Common myeloid progenitor, CD34-positive (primary cell): ENCODE measurements around the gene TAF1A.

Experiments
- CTCF ChIA-PET: fragments of 350-600 bp; sonication (Branson Sonifier 250); formaldehyde crosslinking; loops from one replicate; lab custom pipeline; 2021; ENCODE audit warnings: antibody characterized with exemption; lab: Charles Lee
- POLR2A ChIA-PET: fragments of 350-600 bp; sonication (Branson Sonifier 250); formaldehyde crosslinking; loops from one replicate; lab custom pipeline; 2021; ENCODE audit warnings: antibody characterized with exemption; lab: Charles Lee
- DNase-seq, 3 donors: peaks; one replicate each; pipeline versions ENCODE4 v3.0.0 to v3.0.0-alpha.2; 2013
- H3K27ac ChIP-seq, 2 experiments: 1 replicate in 1 of 2; 2 replicates in 1 of 2; pipeline ENCODE4 v1.7.0; 2013; ENCODE audit warnings: inconsistent platforms in 2 of 2, low read length in 2 of 2, mild to moderate bottlenecking in 2 of 2, low read depth in 1 of 2, moderate library complexity in 1 of 2; ENCODE audit not compliant: severe bottlenecking in 2 of 2, insufficient read depth in 1 of 2, poor library complexity in 1 of 2
- H3K27me3 ChIP-seq, 5 experiments: replicated peaks in 2 of 5; 1 replicate in 3 of 5; 2 replicates in 2 of 5; pipeline versions ENCODE4 v1.6.1 to v1.7.0; 2013; ENCODE audit warnings: low read length in 4 of 5, mild to moderate bottlenecking in 2 of 5, moderate library complexity in 2 of 5, inconsistent platforms in 1 of 5; ENCODE audit not compliant: insufficient read depth in 5 of 5, control insufficient read depth in 4 of 5
- H3K36me3 ChIP-seq, 4 experiments: 1 replicate in 2 of 4; 2 replicates in 2 of 4; pipeline versions ENCODE4 v1.6.1 to v1.7.0; 2013; ENCODE audit warnings: low read length in 3 of 4, control low read depth in 1 of 4, mild to moderate bottlenecking in 1 of 4; ENCODE audit not compliant: control insufficient read depth in 4 of 4, insufficient read depth in 4 of 4
- H3K4me1 ChIP-seq, 4 experiments: 1 replicate in 3 of 4; 2 replicates in 1 of 4; pipeline versions ENCODE4 v1.6.1 to v1.7.1; 2013; ENCODE audit warnings: low read length in 3 of 4, mild to moderate bottlenecking in 3 of 4, control low read depth in 1 of 4, inconsistent platforms in 1 of 4, moderate library complexity in 1 of 4; ENCODE audit not compliant: control insufficient read depth in 4 of 4, insufficient read depth in 4 of 4; ENCODE audit errors: control extremely low read depth in 1 of 4
- H3K4me3 ChIP-seq, 7 experiments: 1 replicate in 4 of 7; 2 replicates in 3 of 7; pipeline versions ENCODE4 v1.5.1 to v1.7.0; 2013; ENCODE audit warnings: mild to moderate bottlenecking in 7 of 7, low read length in 6 of 7, moderate library complexity in 6 of 7, inconsistent platforms in 2 of 7, low read depth in 2 of 7, control low read depth in 1 of 7; ENCODE audit not compliant: insufficient read depth in 4 of 7, control insufficient read depth in 1 of 7; ENCODE audit errors: extremely low read depth in 1 of 7
- H3K9me3 ChIP-seq, 5 experiments: 1 replicate in 4 of 5; 2 replicates in 1 of 5; pipeline versions ENCODE4 v1.6.1 to v1.7.1; 2013; ENCODE audit warnings: low read length in 4 of 5, mild to moderate bottlenecking in 2 of 5, inconsistent platforms in 1 of 5, low read depth in 1 of 5, moderate library complexity in 1 of 5; ENCODE audit not compliant: control insufficient read depth in 4 of 5, insufficient read depth in 2 of 5; ENCODE audit errors: control extremely low read depth in 1 of 5
- WGBS: methylation state at CpG from one replicate; pipeline ENCODE4 v1.1.5; 2013; ENCODE audit not compliant: insufficient coverage; 5-methylcytosine and 5-hydroxymethylcytosine counted together

The TAF1A gene

DNA sequence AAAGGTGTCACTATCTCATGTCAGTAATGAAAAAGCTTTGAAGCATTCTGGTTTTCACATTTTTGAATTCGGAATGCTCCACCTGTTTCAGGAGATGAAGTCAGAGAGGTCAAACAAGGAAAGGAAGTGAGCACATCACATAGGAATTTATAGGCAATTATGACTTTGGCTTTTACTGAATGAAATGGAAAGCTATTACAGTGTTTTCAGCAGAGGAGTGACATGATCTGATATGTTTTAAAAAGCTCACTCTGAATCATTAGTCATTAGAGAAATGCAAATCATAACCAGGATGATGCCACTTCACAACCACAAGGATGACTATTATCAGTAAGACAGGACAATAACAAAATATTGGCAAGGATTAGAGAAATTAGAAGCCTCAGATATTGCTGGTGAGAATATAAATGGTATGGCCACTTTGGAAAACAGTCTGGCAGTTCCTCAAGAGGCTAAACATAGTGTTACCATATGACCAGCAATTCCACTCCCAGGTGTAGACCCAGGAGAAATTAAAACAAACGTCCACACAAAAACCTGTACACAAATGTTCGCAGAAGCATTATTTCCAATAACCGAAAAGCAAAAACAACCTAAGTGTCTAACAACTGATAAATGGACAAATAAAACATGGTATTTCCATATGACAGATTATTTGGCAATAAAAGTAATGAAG is 7.5 kb downstream of the TAF1A start:
- H3K9me3 ChIP-seq: no peaks in the 10 kb centered on the region
- ChIA-PET CTCF (no interaction called here), POLR2A (no interaction called here)
- WGBS: 100% methylated on average over 1 of the region's 4 CpGs
- no peaks in the 10 kb centered on the region for H3K27me3 ChIP-seq
- H3K36me3 ChIP-seq: peaks cover 17 to 40% (median 21%) of the 10 kb centered on the region in 4 experiments
- no peak overlapping the region for H3K27ac ChIP-seq
- H3K4me1 ChIP-seq: peaks cover 0 to 3% (median 0%) of the 10 kb centered on the region in 4 experiments
- no peak for DNase-seq
- H3K4me3 ChIP-seq: no peak overlapping the region

DNA sequence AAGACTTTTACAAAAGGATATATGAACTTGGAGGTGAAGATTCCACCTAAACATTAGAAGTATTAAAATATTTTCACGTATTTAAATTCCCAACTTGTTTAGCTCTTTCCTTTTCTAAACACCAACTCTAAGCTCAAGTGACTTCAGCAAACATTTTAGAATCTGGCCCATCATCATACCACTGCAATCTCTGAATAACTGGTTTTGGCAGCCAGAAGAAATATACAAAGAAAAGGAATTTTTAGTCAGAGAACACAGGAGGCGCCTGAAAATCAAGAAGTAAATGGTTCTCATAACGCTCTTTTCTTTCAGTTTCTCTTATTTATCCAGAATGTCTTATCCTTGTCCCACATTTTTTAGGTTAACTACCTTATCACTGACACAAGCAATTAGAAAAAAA is 10.4 kb downstream of the TAF1A start:
- POLR2A ChIA-PET: no interaction called here
- no peaks in the 10 kb centered on the region for H3K27me3 ChIP-seq
- H3K4me1 ChIP-seq: peaks cover 0 to 3% (median 0%) of the 10 kb centered on the region in 4 experiments
- H3K27ac ChIP-seq: no peak overlapping the region
- peaks cover 16 to 30% (median 26%) of the 10 kb centered on the region in 4 experiments for H3K36me3 ChIP-seq
- no peak overlapping the region for H3K4me3 ChIP-seq
- H3K9me3 ChIP-seq: no peaks in the 10 kb centered on the region
- CTCF ChIA-PET: no interaction called here
- WGBS: 75% methylated on average over 2 of the region's 3 CpGs
- DNase-seq: no peak

DNA sequence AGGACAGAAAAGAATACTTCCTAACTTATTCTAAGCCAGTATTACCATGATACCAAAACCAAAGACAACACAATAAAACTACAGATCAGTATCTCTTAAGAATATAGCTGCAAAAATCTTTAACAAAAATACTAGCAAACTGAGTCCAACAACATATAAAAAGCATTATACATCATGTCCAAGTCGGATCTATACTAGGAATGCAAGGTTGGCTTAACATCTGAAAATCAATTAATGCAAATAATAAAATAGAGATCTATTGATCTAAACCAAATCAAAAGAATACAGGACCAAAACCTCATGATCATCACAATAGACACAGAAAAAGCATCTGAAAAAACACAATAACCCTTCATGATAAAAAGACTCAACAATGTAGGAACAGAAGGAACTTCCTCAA is 18.9 kb downstream of the TAF1A start:
- CTCF ChIA-PET: no interaction called here
- no CpG with 5 or more reads among the region's 1 CpG for WGBS
- peaks cover 19 to 57% (median 22%) of the 10 kb centered on the region in 4 experiments for H3K36me3 ChIP-seq
- H3K4me3 ChIP-seq: no peak overlapping the region
- POLR2A ChIA-PET: no interaction called here
- H3K27ac ChIP-seq: no peak overlapping the region
- H3K4me1 ChIP-seq: no peaks in the 10 kb centered on the region
- H3K9me3 ChIP-seq: peaks cover 0 to 7% (median 0%) of the 10 kb centered on the region in 5 experiments
- no peak for DNase-seq
- no peaks in the 10 kb centered on the region for H3K27me3 ChIP-seq

DNA sequence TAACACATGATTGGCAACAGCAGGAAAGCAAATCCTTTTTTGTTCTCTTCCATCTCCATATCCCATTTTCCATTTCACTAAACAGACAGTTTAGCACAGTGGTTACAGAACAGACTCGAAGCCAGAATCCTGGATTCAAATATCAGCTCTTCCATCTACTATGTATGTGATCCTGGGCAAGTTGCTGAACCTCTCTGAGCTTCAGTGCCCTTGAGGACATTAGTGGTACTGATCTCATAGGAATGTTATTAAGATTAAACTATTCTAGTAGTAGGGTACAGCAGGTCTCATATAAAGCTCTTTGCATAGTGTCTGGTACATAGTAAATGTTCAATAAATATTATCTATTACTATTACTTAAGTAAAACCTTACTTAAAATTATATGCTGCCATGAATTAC is 28.1 kb downstream of the TAF1A start:
- H3K36me3 ChIP-seq: peaks cover 20 to 38% (median 30%) of the 10 kb centered on the region in 4 experiments
- ChIA-PET POLR2A (no interaction called here), CTCF (no interaction called here)
- H3K4me1 ChIP-seq: no peaks in the 10 kb centered on the region
- no peak overlapping the region for H3K4me3 ChIP-seq
- H3K27ac ChIP-seq: no peak overlapping the region
- DNase-seq: no peak
- WGBS: no CpG with 5 or more reads among the region's 1 CpG
- H3K27me3 ChIP-seq: no peaks in the 10 kb centered on the region
- no peaks in the 10 kb centered on the region for H3K9me3 ChIP-seq

DNA sequence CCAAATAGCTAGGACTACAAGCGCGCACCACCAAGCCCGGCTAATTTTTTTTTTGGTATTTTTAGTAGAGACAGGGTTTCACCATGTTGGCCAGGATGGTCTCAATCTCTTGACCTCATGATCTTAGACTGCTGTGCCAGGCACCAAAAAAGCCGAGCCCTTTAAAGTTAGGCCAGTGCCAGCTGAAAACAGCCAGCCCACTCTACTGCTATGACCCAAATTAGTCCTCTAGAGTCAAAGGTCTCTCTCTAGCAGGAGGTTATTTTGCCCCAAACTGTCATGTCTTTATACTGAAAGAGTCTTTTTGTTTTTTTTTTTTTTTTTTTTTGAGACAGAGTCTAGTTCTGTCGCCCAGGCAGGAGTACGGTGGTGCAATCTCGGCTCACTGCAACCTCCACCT is 32.2 kb downstream of the TAF1A start:
- 100% methylated on average over 1 of the region's 7 CpGs for WGBS
- ChIA-PET CTCF (no interaction called here), POLR2A (no interaction called here)
- Histone ChIP-seq H3K36me3 (peaks cover 13 to 35% (median 24%) of the 10 kb centered on the region in 4 experiments), H3K9me3 (no peaks in the 10 kb centered on the region), H3K27ac (no peak overlapping the region), H3K4me1 (no peaks in the 10 kb centered on the region), H3K4me3 (no peak overlapping the region), H3K27me3 (no peaks in the 10 kb centered on the region)
- no peak for DNase-seq

DNA sequence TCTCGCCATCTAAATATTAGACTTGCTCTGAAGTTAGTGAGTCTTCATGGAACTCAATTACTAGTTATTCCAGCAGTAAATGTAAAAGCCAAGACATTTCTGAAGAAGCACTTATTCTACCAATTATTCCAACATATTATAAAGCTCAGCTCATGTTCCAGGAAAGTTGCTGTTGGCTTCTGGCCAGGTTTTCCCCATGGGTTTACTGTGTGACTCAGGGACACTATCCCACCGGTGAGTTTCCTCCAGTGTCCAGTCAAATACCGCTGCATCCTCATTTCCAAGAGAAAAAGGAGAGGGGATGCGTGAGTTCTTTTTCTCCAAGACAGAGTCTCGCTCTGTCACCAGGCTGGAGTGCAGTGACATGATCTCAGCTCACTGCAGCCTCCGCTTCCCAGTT is 32.6 kb downstream of the TAF1A start:
- DNase-seq: no peak
- ChIA-PET CTCF (interaction anchor here (1.5 kb wide), 1 partner anchor 92 kb away, joined by 4 read pairs; no protein-coding TSS in a partner anchor), POLR2A (no interaction called here)
- peaks cover 11 to 35% (median 23%) of the 10 kb centered on the region in 4 experiments for H3K36me3 ChIP-seq
- no peaks in the 10 kb centered on the region for H3K4me1 ChIP-seq
- H3K27ac ChIP-seq: no peak overlapping the region
- no peaks in the 10 kb centered on the region for H3K27me3 ChIP-seq
- H3K9me3 ChIP-seq: no peaks in the 10 kb centered on the region
- 97% methylated on average over 3 of the region's 6 CpGs for WGBS
- H3K4me3 ChIP-seq: no peak overlapping the region

DNA sequence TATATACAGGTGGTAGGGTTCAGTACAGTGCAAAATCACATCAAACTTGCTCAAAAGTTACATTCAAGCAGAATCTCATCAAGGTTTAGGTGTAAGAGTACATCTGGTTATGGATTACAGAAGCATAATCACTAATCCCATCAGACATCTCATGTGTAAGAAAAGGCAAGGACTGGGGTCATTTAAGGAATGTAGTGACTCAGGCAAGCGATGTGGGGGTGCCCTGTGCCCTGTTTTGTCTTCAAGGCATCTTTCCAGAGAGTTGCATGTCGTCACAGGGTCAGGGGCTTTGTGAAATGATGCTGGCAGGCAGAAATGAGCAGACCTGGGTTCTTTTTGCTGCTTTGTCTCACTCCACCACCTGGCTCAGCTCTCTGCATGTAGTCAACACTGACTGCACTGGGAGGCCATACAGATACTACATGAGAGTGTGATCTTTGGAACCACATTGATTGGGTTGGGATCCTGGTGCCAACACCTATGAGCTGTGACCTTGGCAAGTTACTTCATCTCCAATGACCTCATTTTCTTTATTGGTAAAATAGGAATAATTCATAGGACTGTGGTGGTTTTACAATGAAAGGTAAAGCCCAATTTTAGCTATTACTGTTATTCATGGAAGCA is 33.6 kb downstream of the TAF1A start:
- 100% methylated on average over 2 of the region's 2 CpGs for WGBS
- H3K36me3 ChIP-seq: peaks cover 10 to 29% (median 17%) of the 10 kb centered on the region in 4 experiments
- H3K27me3 ChIP-seq: no peaks in the 10 kb centered on the region
- no peak for DNase-seq
- no peak overlapping the region for H3K27ac ChIP-seq
- ChIA-PET POLR2A (no interaction called here), CTCF (interaction anchor here (1.5 kb wide), 1 partner anchor 91 kb away, joined by 4 read pairs; no protein-coding TSS in a partner anchor)
- H3K4me1 ChIP-seq: no peaks in the 10 kb centered on the region
- H3K9me3 ChIP-seq: no peaks in the 10 kb centered on the region
- no peak overlapping the region for H3K4me3 ChIP-seq
